Thoracic aorta (tissue), 2 donors: ENCODE results near the gene TMEM179. TPM values are rescaled to one million over a fixed set of nuclear protein-coding genes. Genes with fewer than 3 reads are reported as not detected.
A peak's percentile ranks its signal among the peaks of the same experiment; 100 is the strongest.

Experiments
- ATAC-seq: fragments of 150-250 bp; one replicate; pipeline ENCODE4 v1.8.0; 2017; ENCODE audit warnings: low read depth; ENCODE audit not compliant: insufficient number of reproducible peaks, low FRiP score
- DNase-seq: peaks from one replicate; pipeline ENCODE4 v3.0.0-alpha.2; 2020; ENCODE audit warnings: low spot score
- H3K27ac ChIP-seq, 2 donors: fragments of 200-600 bp; sonication (generic); 1 replicate in 1 of 2; 2 replicates in 1 of 2; pipeline ENCODE4 v1.5.1; 2016; ENCODE audit warnings: mild to moderate bottlenecking in 2 of 2, moderate library complexity in 2 of 2
- H3K27me3 ChIP-seq: fragments of 200-600 bp; sonication (generic); replicated peaks from 2 replicates; pipeline ENCODE4 v1.6.0; 2016; ENCODE audit warnings: mild to moderate bottlenecking; ENCODE audit not compliant: insufficient read depth
- H3K36me3 ChIP-seq: fragments of 200-600 bp; sonication (generic); one replicate; pipeline ENCODE4 v1.5.1; 2016
- H3K4me1 ChIP-seq, 2 donors: fragments of 200-600 bp; sonication (generic); 1 replicate in 1 of 2; 2 replicates in 1 of 2; pipeline versions ENCODE4 v1.5.1 to v1.6.0; 2016; ENCODE audit warnings: low read depth in 2 of 2, mild to moderate bottlenecking in 1 of 2; ENCODE audit not compliant: control insufficient read depth in 1 of 2
- H3K4me3 ChIP-seq: fragments of 200-600 bp; sonication (generic); 2 replicates; pipeline ENCODE4 v1.5.1; 2016; ENCODE audit warnings: mild to moderate bottlenecking
- H3K9me3 ChIP-seq: fragments of 200-600 bp; sonication (generic); 2 replicates; pipeline ENCODE4 v1.5.1; 2016
- total RNA-seq, 2 donors: library from RNA; depleted of rRNA; stranded (reverse); fragments of >200 nt; gene quantifications; one replicate each; pipeline versions ENCODE4 v1.1.0 to v1.2.3, GENCODE V29; 2016
- TF ChIP-seq, protein P1 (sequence below): fragments of 200-600 bp; sonication (generic); IDR thresholded peaks from one replicate; pipeline ENCODE4 v1.5.1; 2019; ENCODE audit warnings: antibody characterized with exemption

The TMEM179 gene
- total RNA-seq, 2 donors from 2014 or later: not detected

DNA sequence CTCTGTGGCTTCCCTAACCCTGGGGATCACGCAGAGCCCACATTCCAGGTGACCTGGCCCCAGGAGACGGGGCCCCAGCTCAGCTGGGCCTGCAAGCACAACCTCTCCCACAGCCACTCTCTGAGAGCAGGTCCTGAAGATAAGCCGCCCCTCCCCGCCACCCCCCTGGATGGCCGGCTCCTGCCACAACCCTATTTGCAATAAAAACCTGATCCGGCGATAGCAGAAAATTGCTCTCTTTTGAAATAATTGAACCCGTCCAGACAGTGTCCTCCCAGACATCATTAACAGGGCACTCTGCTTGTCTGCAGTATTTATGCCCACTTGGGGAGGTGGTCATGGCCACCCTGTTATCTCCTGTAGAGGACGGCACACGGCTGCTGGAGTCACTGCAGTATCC lies 20.0 kb downstream of the TMEM179 start:
- no peak overlapping the region for H3K27ac ChIP-seq
- H3K4me1 ChIP-seq: peaks cover 45 to 77% of the 10 kb centered on the region in 2 donors
- TF ChIP-seq, protein P1, sequence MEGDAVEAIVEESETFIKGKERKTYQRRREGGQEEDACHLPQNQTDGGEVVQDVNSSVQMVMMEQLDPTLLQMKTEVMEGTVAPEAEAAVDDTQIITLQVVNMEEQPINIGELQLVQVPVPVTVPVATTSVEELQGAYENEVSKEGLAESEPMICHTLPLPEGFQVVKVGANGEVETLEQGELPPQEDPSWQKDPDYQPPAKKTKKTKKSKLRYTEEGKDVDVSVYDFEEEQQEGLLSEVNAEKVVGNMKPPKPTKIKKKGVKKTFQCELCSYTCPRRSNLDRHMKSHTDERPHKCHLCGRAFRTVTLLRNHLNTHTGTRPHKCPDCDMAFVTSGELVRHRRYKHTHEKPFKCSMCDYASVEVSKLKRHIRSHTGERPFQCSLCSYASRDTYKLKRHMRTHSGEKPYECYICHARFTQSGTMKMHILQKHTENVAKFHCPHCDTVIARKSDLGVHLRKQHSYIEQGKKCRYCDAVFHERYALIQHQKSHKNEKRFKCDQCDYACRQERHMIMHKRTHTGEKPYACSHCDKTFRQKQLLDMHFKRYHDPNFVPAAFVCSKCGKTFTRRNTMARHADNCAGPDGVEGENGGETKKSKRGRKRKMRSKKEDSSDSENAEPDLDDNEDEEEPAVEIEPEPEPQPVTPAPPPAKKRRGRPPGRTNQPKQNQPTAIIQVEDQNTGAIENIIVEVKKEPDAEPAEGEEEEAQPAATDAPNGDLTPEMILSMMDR: no peak
- no peaks in the 10 kb centered on the region for H3K36me3 ChIP-seq
- H3K27me3 ChIP-seq: no peaks in the 10 kb centered on the region
- no peaks in the 10 kb centered on the region for H3K9me3 ChIP-seq
- no peak overlapping the region for H3K4me3 ChIP-seq
- DNase-seq: no peak
- no peak for ATAC-seq

DNA sequence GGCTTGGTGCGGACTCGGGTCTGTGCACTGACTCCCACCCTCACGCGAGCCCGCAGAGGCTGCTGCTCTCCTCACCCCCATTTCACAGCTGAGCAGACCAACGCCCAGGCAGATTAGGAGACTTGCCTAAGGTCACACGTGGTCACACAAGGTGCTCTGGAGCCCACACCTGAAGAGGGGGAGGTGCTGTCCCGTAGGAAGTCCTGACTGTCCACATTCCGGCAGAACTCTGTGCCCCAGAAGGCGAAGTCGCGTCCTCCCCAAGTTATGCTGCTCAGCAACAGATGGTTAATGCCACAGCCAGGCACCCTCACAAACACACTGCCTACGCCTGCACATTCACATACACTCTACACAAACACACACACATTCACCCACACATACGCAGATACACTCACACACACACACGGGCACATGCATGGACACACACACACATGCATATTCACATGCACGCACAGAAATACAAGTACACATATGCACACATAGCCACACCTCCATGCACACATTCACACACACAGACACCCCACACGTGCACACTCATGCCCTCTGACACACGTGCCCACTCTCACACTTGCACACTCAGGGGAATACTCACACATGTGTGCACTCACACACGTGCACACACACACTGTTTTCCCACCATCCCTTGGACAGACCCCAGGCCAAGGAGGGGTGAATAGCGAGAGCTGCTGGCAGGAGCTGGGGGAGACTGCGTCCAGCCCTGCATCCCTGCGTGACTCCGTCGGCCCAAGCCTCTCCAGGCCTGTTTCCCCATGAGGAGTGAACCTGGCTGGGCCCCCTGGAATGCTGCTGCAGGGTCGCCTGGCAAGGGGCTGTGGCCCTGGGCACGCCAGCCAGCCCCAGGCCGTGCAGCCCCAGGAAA lies 20.9 kb downstream of the TMEM179 start:
- H3K36me3 ChIP-seq: no peaks in the 10 kb centered on the region
- no peak for DNase-seq
- no peak overlapping the region for H3K27ac ChIP-seq
- H3K9me3 ChIP-seq: no peaks in the 10 kb centered on the region
- no peak overlapping the region for H3K4me3 ChIP-seq
- no peak for ATAC-seq
- H3K4me1 ChIP-seq: peaks cover 50 to 86% of the 10 kb centered on the region in 2 donors
- no peaks in the 10 kb centered on the region for H3K27me3 ChIP-seq
- TF ChIP-seq, protein P1: no peak

DNA sequence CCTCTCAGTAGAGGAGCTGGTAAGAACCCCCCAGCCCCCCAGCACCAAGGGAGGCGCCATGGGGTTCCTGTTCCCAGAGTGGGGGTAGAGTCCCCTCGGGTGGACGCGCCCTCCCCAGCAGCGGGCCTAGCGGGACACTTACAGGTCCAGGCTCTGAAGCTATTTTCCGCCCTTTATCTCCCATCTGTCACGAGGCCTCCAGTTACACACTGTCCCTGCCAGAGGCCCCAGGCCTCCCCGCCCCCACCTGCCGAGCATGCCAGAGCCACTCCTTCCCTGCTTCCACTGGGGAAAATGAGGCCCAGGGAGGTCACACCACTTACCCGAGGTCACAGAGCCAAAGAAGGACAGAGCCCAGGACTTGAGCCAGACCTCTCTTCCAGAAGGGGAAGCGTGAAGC lies 21.9 kb downstream of the TMEM179 start:
- TF ChIP-seq, protein P1: no peak
- ATAC-seq: no peak

DNA sequence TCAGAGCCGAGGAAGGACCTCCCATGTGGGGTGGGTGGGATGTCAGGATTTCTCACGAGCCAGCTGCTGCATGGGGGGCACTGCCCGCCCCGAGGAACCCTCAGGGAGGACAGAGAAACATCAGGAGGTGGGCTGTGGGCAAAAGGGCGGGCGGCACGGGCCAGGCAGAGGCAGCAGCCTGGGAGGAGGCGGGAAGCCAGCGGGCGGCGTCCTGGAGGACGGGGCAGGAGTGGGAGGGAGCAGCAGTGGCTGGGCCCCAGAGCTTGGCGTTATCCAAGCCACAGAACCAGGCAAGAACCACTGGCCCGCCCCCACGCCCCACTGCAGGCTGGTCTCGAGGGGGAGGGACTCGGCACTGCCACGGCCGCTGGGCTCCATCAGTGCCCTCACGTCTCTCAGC lies 22.6 kb downstream of the TMEM179 start:
- TF ChIP-seq, protein P1: no peak
- H3K27me3 ChIP-seq: no peaks in the 10 kb centered on the region
- no peaks in the 10 kb centered on the region for H3K9me3 ChIP-seq
- peaks cover 46 to 92% of the 10 kb centered on the region in 2 donors for H3K4me1 ChIP-seq
- H3K4me3 ChIP-seq: peak overlapping the region; percentile 57
- no peak for ATAC-seq
- H3K36me3 ChIP-seq: no peaks in the 10 kb centered on the region
- H3K27ac ChIP-seq: peak overlapping the region; percentile 25 to 44
- DNase-seq: no peak

More for the DNA sequence above, 21.9 kb downstream of the TMEM179 start:
- H3K27ac ChIP-seq: peak overlapping the region; percentile 25 to 44
- no peaks in the 10 kb centered on the region for H3K9me3 ChIP-seq
- no peak for DNase-seq
- no peaks in the 10 kb centered on the region for H3K27me3 ChIP-seq
- peaks cover 50 to 95% of the 10 kb centered on the region in 2 donors for H3K4me1 ChIP-seq
- peak overlapping the region; percentile 57 for H3K4me3 ChIP-seq
- H3K36me3 ChIP-seq: no peaks in the 10 kb centered on the region

DNA sequence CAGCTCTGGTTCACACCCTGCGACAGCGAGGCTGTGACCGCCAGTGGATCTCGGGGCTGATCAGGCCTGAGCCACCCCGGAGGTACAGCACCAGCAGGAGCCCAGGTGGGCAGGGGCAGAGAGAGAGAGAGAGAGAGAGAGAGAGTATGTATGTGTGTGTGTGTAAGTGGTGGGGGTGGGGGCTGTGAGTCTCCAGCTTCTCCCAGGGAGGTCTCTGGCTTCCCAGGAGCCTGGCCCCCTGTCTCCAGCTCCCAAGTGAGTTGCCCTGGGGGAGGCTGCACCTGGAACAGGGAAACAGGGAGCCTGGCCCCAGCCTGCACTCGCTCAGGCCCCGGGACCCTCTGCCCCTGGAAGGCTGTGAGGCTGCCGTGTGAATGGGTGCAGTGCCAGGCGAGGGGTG lies 23.1 kb downstream of the TMEM179 start:
- H3K4me3 ChIP-seq: peak overlapping the region; percentile 57
- H3K9me3 ChIP-seq: no peaks in the 10 kb centered on the region
- ATAC-seq: no peak
- no peaks in the 10 kb centered on the region for H3K27me3 ChIP-seq
- TF ChIP-seq, protein P1: no peak
- no peak for DNase-seq
- peak overlapping the region in 1 of 2 donors; percentile 44 for H3K27ac ChIP-seq
- no peaks in the 10 kb centered on the region for H3K36me3 ChIP-seq
- peaks cover 43 to 87% of the 10 kb centered on the region in 2 donors for H3K4me1 ChIP-seq
